ENCODE data around the gene CALCB. TPM values are rescaled to one million over a fixed set of nuclear protein-coding genes. Genes with fewer than 3 reads are reported as not detected.

The CALCB gene
- total and polyA plus RNA-seq, 2 of the 8 experiments (the other 6 are each of a cell fraction or from before 2014, with no cell fraction given): 3.7 to 4.2 TPM

- ChIA-PET POLR2A (ENCODE audit: partially characterized antibody) (no interaction called here), CTCF (ENCODE audit: partially characterized antibody) (interaction anchor here (0.7 to 3.0 kb wide), 5 partner anchors 11 to 205 kb away, joined by 3 to 39 read pairs (median 4); partner anchors contain the start of gene CALCB)
- H2AK5ac ChIP-seq (ENCODE audit: low read depth, low read length): no peak overlapping the region
- peaks cover 5% of the 10 kb centered on the region; the same call in 1 of the 2 replicates for H3K23me2 ChIP-seq (ENCODE audit: low read depth, low read length)
- DNase-seq (ENCODE audit: low read depth in 1 of 2, low spot score in 2 of 2) (no peak), FAIRE-seq (no peak)
- no peak overlapping the region for H4K8ac ChIP-seq (ENCODE audit: extremely low read depth, insufficient read depth, low read length)
- no peak overlapping the region for H2BK20ac ChIP-seq (ENCODE audit: low read length)
- no peak overlapping the region for H3K23ac ChIP-seq (ENCODE audit: insufficient read length)
- H3K4me3 ChIP-seq (ENCODE audit: extremely low read depth in 1 of 4, insufficient read depth in 2 of 4, low read depth in 3 of 4, low read length in 4 of 4): no peak overlapping the region
- H3K27ac ChIP-seq (ENCODE audit: low read depth, low read length): no peak overlapping the region
- no peaks in the 10 kb centered on the region for H3K79me2 ChIP-seq (ENCODE audit: control insufficient read depth in 1 of 2, insufficient read depth in 2 of 2, low read length in 2 of 2)
- peaks cover 1 to 26% (median 18%) of the 10 kb centered on the region in 4 experiments; a peak in 6 of 7 replicates for H3K27me3 ChIP-seq (replicated peaks in 1 of 4; ENCODE audit: control insufficient read depth in 3 of 4, extremely low read depth in 1 of 4, insufficient read depth in 3 of 4, low read length in 3 of 4)
- no peak overlapping the region for H3K56ac ChIP-seq (replicated peaks; ENCODE audit: insufficient read length, low read depth, low read length)
- no peak overlapping the region for H4K5ac ChIP-seq (ENCODE audit: insufficient read length, low read depth, low read length)
- TF ChIP-seq BRCA1 (IDR thresholded peaks at IDR 0.05; ENCODE audit: low read depth, low read length) (no peak), ATF3 (IDR thresholded peaks at IDR 0.05; ENCODE audit: insufficient read depth, low read depth, low read length) (no peak), SIN3A (conservative IDR thresholded peaks at IDR 0.05 in 1 of 2, IDR thresholded peaks at IDR 0.05 in 1 of 2; ENCODE audit: low read depth in 1 of 2, low read length in 2 of 2) (no peak), SIRT6 (IDR thresholded peaks at IDR 0.05; ENCODE audit: low read length) (no peak), MAX (IDR thresholded peaks at IDR 0.05) (no peak), CBX5 (IDR thresholded peaks at IDR 0.05; ENCODE audit: low read depth, low read length) (no peak), GTF2F1 (IDR thresholded peaks at IDR 0.05; ENCODE audit: borderline replicate concordance, low read depth, low read length) (no peak), POLR2AphosphoS5 (IDR thresholded peaks at IDR 0.05; ENCODE audit: low read depth, low read length) (no peak), BACH1 (IDR thresholded peaks at IDR 0.05; ENCODE audit: low read length) (no peak), EGR1 (IDR thresholded peaks at IDR 0.05; ENCODE audit: borderline replicate concordance, low read depth, low read length) (no peak)
- no peak overlapping the region for H2AFZ ChIP-seq (ENCODE audit: low read length)
- H3K9ac ChIP-seq (replicated peaks in 1 of 4; ENCODE audit: extremely low read depth in 1 of 4, low read depth in 3 of 4, low read length in 3 of 4): no peak overlapping the region
- no peak overlapping the region for H3K14ac ChIP-seq (ENCODE audit: insufficient read length)
- H4K91ac ChIP-seq (replicated peaks; ENCODE audit: insufficient read length, low read length): no peak overlapping the region
- H2BK15ac ChIP-seq (ENCODE audit: low read length): no peak overlapping the region
- H4K20me1 ChIP-seq (replicated peaks in 1 of 2; ENCODE audit: control insufficient read depth in 1 of 2, insufficient read depth in 2 of 2, low read length in 2 of 2): peaks cover 0 to 2% of the 10 kb centered on the region in 2 experiments
- no peak overlapping the region for H3K4me2 ChIP-seq (ENCODE audit: insufficient read depth in 1 of 2, low read depth in 2 of 2, low read length in 2 of 2)
- H2BK12ac ChIP-seq (ENCODE audit: low read depth, low read length): no peak overlapping the region
- H3K9me3 ChIP-seq (ENCODE audit: insufficient read depth in 2 of 2, low read depth in 1 of 2, low read length in 1 of 2): no peaks in the 10 kb centered on the region
- H2BK120ac ChIP-seq (replicated peaks; ENCODE audit: low read depth, low read length): no peak overlapping the region
- H3K36me3 ChIP-seq (ENCODE audit: control insufficient read depth in 2 of 4, insufficient read depth in 4 of 4, low read length in 3 of 4): no peaks in the 10 kb centered on the region
- H3K79me1 ChIP-seq (ENCODE audit: low read depth, low read length): no peaks in the 10 kb centered on the region
- no peak overlapping the region for H3K4ac ChIP-seq (replicated peaks; ENCODE audit: insufficient read length, low read depth, low read length)
- H3K4me1 ChIP-seq (replicated peaks in 1 of 4; ENCODE audit: control insufficient read depth in 3 of 4, insufficient read depth in 4 of 4, low read length in 3 of 4): peaks cover 0 to 3% (median under 1%) of the 10 kb centered on the region in 4 experiments; a peak in 1 of 7 replicates
- no peak overlapping the region for H2BK5ac ChIP-seq (ENCODE audit: low read depth, low read length)
- WGBS, 2 experiments (ENCODE audit: extremely low coverage in 1 of 2, insufficient coverage in 1 of 2, insufficient read length in 1 of 2, insufficient replicate concordance in 2 of 2, low coverage in 1 of 2, low lambda C conversion rate in 2 of 2, missing lambda C conversion rate in 1 of 2): 91% methylated on average over 8 of the region's 8 CpGs; no CpG with 5 or more reads in 1 of the 2 experiments
- H3K18ac ChIP-seq (ENCODE audit: extremely low read depth, low read length): no peak overlapping the region
Measured at GRCh38 chr11:15112131-15112541, 38.7 kb downstream of the CALCB start.
